H9 (cell line): ENCODE measurements around the gene SPIB. TPM values are rescaled to one million over a fixed set of nuclear protein-coding genes. Genes with fewer than 3 reads are reported as not detected.

Experiments used
- DNase-seq: peaks from one replicate; pipeline ENCODE4 v3.0.0-alpha.2; 2017
- H2AFZ ChIP-seq: one replicate; pipeline ENCODE4 v1.6.1; 2013; ENCODE audit warnings: mild to moderate bottlenecking, low read length, control low read depth, moderate library complexity
- H2AK5ac ChIP-seq: 2 replicates; pipeline ENCODE4 v1.6.1; 2013; ENCODE audit warnings: low read length, control low read depth, mixed read lengths; ENCODE audit not compliant: insufficient read length
- H2BK120ac ChIP-seq: one replicate; pipeline ENCODE4 v1.6.1; 2013; ENCODE audit warnings: low read depth, mild to moderate bottlenecking, low read length, control low read depth, inconsistent platforms; ENCODE audit not compliant: poor library complexity, severe bottlenecking
- H2BK12ac ChIP-seq: 2 replicates; pipeline ENCODE4 v1.6.1; 2013; ENCODE audit warnings: low read length, control low read depth, mixed read lengths, low read depth; ENCODE audit not compliant: insufficient read length
- H2BK15ac ChIP-seq: 2 replicates; pipeline ENCODE4 v1.6.1; 2013; ENCODE audit warnings: low read depth, low read length, control low read depth
- H2BK20ac ChIP-seq: one replicate; pipeline ENCODE4 v1.6.1; 2013; ENCODE audit warnings: low read depth, mild to moderate bottlenecking, low read length, control low read depth, inconsistent platforms; ENCODE audit not compliant: poor library complexity, severe bottlenecking
- H2BK5ac ChIP-seq: 2 replicates; pipeline ENCODE4 v1.6.1; 2013; ENCODE audit warnings: low read length, control low read depth, mixed read lengths; ENCODE audit not compliant: insufficient read length
- H3K14ac ChIP-seq: 2 replicates; pipeline ENCODE4 v1.6.1; 2013; ENCODE audit warnings: low read length, control low read depth; ENCODE audit not compliant: insufficient read depth
- H3K18ac ChIP-seq: 2 replicates; pipeline ENCODE4 v1.6.1; 2013; ENCODE audit warnings: low read depth, mild to moderate bottlenecking, mixed read lengths, low read length, control low read depth; ENCODE audit not compliant: insufficient read length
- H3K23ac ChIP-seq: 2 replicates; pipeline ENCODE4 v1.6.1; 2013; ENCODE audit warnings: low read length, control low read depth, mixed read lengths, low read depth; ENCODE audit not compliant: insufficient read length
- H3K23me2 ChIP-seq: 2 replicates; pipeline ENCODE4 v1.6.1; 2013; ENCODE audit warnings: low read depth, mild to moderate bottlenecking, mixed read lengths, low read length, control low read depth; ENCODE audit not compliant: insufficient read length, poor library complexity, severe bottlenecking
- H3K27ac ChIP-seq: 2 replicates; pipeline ENCODE4 v1.5.1; 2013; ENCODE audit warnings: low read length, control low read depth, mixed read lengths, low read depth; ENCODE audit not compliant: insufficient read length
- H3K27me3 ChIP-seq: 2 replicates; pipeline ENCODE4 v1.6.1; 2013; ENCODE audit warnings: low read length, control low read depth, inconsistent platforms; ENCODE audit not compliant: insufficient read depth
- H3K4ac ChIP-seq: 2 replicates; pipeline ENCODE4 v1.6.1; 2013; ENCODE audit warnings: low read depth, mild to moderate bottlenecking, control low read depth, inconsistent platforms, low read length, moderate library complexity
- H3K4me1 ChIP-seq: 2 replicates; pipeline ENCODE4 v1.6.1; 2013; ENCODE audit warnings: low read length, control low read depth, inconsistent platforms; ENCODE audit not compliant: insufficient read depth
- H3K4me2 ChIP-seq: 2 replicates; pipeline ENCODE4 v1.6.1; 2013; ENCODE audit warnings: low read length, control low read depth, mixed read lengths; ENCODE audit not compliant: insufficient read length, insufficient read depth
- H3K56ac ChIP-seq: 2 replicates; pipeline ENCODE4 v1.6.1; 2013; ENCODE audit warnings: low read depth, mild to moderate bottlenecking, mixed read lengths, low read length, control low read depth; ENCODE audit not compliant: insufficient read length
- H3K79me1 ChIP-seq: 2 replicates; pipeline ENCODE4 v1.6.1; 2013; ENCODE audit warnings: low read depth, mild to moderate bottlenecking, moderate library complexity, low read length, control low read depth, inconsistent platforms; ENCODE audit not compliant: insufficient read depth, poor library complexity, severe bottlenecking
- H3K79me2 ChIP-seq: 2 replicates; pipeline ENCODE4 v1.6.1; 2013; ENCODE audit warnings: low read length, control low read depth, inconsistent platforms; ENCODE audit not compliant: insufficient read depth
- H3K9ac ChIP-seq: 2 replicates; pipeline ENCODE4 v1.6.1; 2013; ENCODE audit warnings: low read length, control low read depth, mixed read lengths; ENCODE audit not compliant: insufficient read length; ENCODE audit errors: extremely low read depth
- H3K9me3 ChIP-seq: one replicate; pipeline ENCODE4 v1.6.1; 2013; ENCODE audit warnings: low read depth, low read length, inconsistent platforms; ENCODE audit not compliant: control insufficient read depth
- H3T11ph ChIP-seq: one replicate; pipeline ENCODE4 v1.6.1; 2013; ENCODE audit warnings: mild to moderate bottlenecking, low read length, control low read depth, inconsistent platforms
- H4K20me1 ChIP-seq: one replicate; pipeline ENCODE4 v1.6.1; 2013; ENCODE audit not compliant: control insufficient read depth, insufficient read length, insufficient read depth
- H4K5ac ChIP-seq: 2 replicates; pipeline ENCODE4 v1.6.1; 2013; ENCODE audit warnings: low read depth, mild to moderate bottlenecking, mixed read lengths, low read length, control low read depth; ENCODE audit not compliant: insufficient read length
- H4K8ac ChIP-seq: replicated peaks from 2 replicates; pipeline ENCODE4 v1.6.1; 2013; ENCODE audit warnings: low read length, control low read depth, mixed read lengths, low read depth; ENCODE audit not compliant: insufficient read length
- H4K91ac ChIP-seq: 2 replicates; pipeline ENCODE4 v1.6.1; 2013; ENCODE audit warnings: low read depth, mild to moderate bottlenecking, moderate library complexity, mixed read lengths, low read length, control low read depth; ENCODE audit not compliant: insufficient read length
- H3K27ac Mint-ChIP-seq, 3 experiments: 2 replicates in 2 of 3; 3 replicates in 1 of 3; pipeline ENCODE4 v1.8.0; 2020 to 2021; ENCODE audit warnings: mixed read lengths in 3 of 3, mild to moderate bottlenecking in 1 of 3, moderate library complexity in 1 of 3
- H3K27me3 Mint-ChIP-seq: 2 replicates; pipeline ENCODE4 v1.8.0; 2021; ENCODE audit warnings: low read depth, mild to moderate bottlenecking, moderate library complexity, mixed read lengths
- H3K36me3 Mint-ChIP-seq, 3 experiments: 2 replicates in 2 of 3; 3 replicates in 1 of 3; pipeline ENCODE4 v1.8.0; 2020 to 2021; ENCODE audit warnings: low read depth in 3 of 3, mixed read lengths in 3 of 3; ENCODE audit not compliant: insufficient read depth in 1 of 3
- H3K4me1 Mint-ChIP-seq, 2 experiments: 2 replicates each; pipeline ENCODE4 v1.8.0; 2020; ENCODE audit warnings: mixed read lengths in 2 of 2
- H3K4me3 Mint-ChIP-seq, 2 experiments: 2 replicates in 1 of 2; 3 replicates in 1 of 2; pipeline ENCODE4 v1.8.0; 2020 to 2021; ENCODE audit warnings: mild to moderate bottlenecking in 2 of 2, mixed read lengths in 2 of 2, moderate library complexity in 1 of 2
- H3K9me3 Mint-ChIP-seq, 2 experiments: 2 replicates in 1 of 2; 3 replicates in 1 of 2; pipeline ENCODE4 v1.8.0; 2020; ENCODE audit warnings: mild to moderate bottlenecking in 2 of 2, mixed read lengths in 2 of 2, moderate library complexity in 1 of 2
- CTCF ChIP-seq: fragments of 200-600 bp; sonication (generic); conservative IDR thresholded peaks from 3 replicates; pipeline ENCODE4 v1.8.0; 2021; ENCODE audit warnings: antibody characterized with exemption, mild to moderate bottlenecking
- WGBS: extraction: QIAGEN DNeasy Blood & Tissue Kit; methylation state at CpG from one replicate; pipeline ENCODE4 v1.1.7; 2013; ENCODE audit warnings: missing lambda C conversion rate, low lambda C conversion rate, mixed read lengths; ENCODE audit not compliant: insufficient read length; ENCODE audit errors: extremely low coverage; 5-methylcytosine and 5-hydroxymethylcytosine counted together
- total RNA-seq: library from RNA; stranded (reverse); gene quantifications from 2 replicates; pipeline ENCODE4 v1.2.1, GENCODE V29; 2021

SPIB gene
- total RNA-seq, 1 experiment from 2014 or later: 33.3 TPM

DNA sequence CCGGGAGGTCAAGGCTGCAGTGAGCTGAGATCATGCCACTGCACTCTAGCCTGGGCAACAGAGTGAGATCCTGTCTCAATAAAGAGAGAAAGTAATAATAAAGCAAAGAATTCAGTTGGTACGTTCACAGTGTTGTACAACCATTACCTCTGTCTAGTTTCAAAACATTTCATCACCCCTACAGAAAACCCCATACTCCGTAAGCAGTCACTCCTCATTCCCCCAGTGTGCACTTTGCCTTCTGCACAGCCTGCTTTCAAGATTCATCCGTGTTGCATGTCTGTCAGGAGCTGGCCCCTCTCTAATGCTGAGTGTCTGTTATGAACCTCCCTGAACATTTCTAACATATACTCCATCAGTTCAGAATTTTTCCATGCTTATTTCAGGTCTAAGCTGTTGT lies 25.1 kb upstream of the SPIB start:
- Histone ChIP-seq H4K5ac (no peak overlapping the region), H2AK5ac (no peak overlapping the region), H3K14ac (no peak overlapping the region), H2AFZ (no peak overlapping the region), H3K9me3 (no peaks in the 10 kb centered on the region), H3K23me2 (no peaks in the 10 kb centered on the region), H3K79me1 (peaks cover 4% of the 10 kb centered on the region), H2BK20ac (no peak overlapping the region), H4K91ac (no peak overlapping the region), H3K27me3 (no peaks in the 10 kb centered on the region), H3K9ac (no peak overlapping the region), H3K56ac (no peak overlapping the region), H4K8ac (no peak overlapping the region), H3K23ac (no peak overlapping the region), H2BK120ac (no peak overlapping the region), H3K27ac (no peak overlapping the region), H2BK15ac (no peak overlapping the region), H3K18ac (no peak overlapping the region), H3K4me2 (no peak overlapping the region), H3K4ac (no peak overlapping the region), H2BK12ac (no peak overlapping the region), H4K20me1 (no peaks in the 10 kb centered on the region), H3K79me2 (peaks cover 2% of the 10 kb centered on the region; the same call in 1 of the 2 replicates), H3T11ph (no peak overlapping the region), H2BK5ac (no peak overlapping the region), H3K4me1 (no peaks in the 10 kb centered on the region)
- no peak overlapping the region for H3K27ac Mint-ChIP-seq
- peaks cover 47 to 58% (median 57%) of the 10 kb centered on the region in 3 experiments for H3K36me3 Mint-ChIP-seq
- TF ChIP-seq CTCF: no peak
- no peak overlapping the region for H3K4me3 Mint-ChIP-seq
- H3K27me3 Mint-ChIP-seq: no peaks in the 10 kb centered on the region
- no CpG with 5 or more reads among the region's 4 CpGs for WGBS
- no peaks in the 10 kb centered on the region for H3K4me1 Mint-ChIP-seq
- H3K9me3 Mint-ChIP-seq: peaks cover 20 to 24% of the 10 kb centered on the region in 2 experiments
- DNase-seq: no peak
